ENCODE data around the gene RAB35. TPM values are rescaled to one million over a fixed set of nuclear protein-coding genes. Genes with fewer than 3 reads are reported as not detected.
A peak's percentile ranks its signal among the peaks of the same experiment; 100 is the strongest.

The RAB35 gene
- total RNA-seq, 2 experiments from 2014 or later, result 58.4 to 63.2 TPM

DNA sequence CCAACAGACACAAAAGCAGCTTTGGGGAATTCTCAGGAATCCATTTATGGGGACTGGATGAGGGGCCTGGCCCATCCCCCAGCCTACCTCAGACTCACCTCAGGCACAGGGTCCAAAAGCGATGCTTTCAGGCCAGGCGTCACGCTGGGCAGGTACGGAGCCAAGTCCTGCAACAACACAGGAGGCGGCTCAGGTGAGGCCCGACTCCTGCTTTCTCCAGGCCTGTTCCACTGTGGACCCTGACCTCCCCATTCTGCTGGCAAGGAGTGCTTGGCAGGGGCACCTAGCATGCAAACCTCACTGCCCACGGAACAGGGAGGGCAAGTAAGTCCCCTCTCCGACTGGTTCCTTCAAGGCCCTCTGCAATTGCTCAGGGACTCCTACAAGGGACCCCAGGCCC is 28.6 kb upstream of the RAB35 start:
- no peak for ATAC-seq

DNA sequence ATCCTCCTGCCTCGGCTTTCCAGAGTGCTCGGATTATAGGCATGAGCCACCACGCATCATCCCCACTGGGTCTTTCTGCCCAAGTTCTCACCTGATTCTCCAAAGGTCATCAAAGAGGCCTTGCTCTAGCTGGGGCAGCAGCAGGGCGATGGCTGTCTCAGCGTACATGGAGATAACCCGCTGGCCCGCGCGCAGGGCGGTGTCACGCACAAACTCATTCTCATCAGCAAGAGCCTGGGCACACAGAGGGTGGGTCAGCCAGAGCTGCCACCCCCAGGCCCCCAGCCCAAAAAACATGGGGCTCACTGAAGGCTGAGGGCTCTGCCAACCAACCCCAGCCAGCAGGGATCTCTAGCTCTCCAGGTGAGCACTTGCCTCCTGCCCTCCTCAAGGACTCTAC is 27.7 kb upstream of the RAB35 start:
- no peak for DNase-seq
- Mint-ChIP-seq H3K27me3 (no peaks in the 10 kb centered on the region), H3K9me3 (ENCODE audit: low read depth) (no peaks in the 10 kb centered on the region), H3K4me1 (no peaks in the 10 kb centered on the region), H3K4me3 (no peak overlapping the region), H3K27ac (no peak overlapping the region), H3K36me3 (ENCODE audit: low read depth) (peaks cover 70% of the 10 kb centered on the region)
- POLR2A ChIA-PET, result no interaction called here
- ATAC-seq, result no peak
- intact Hi-C loops (cut with DNase I, micrococcal nuclease), result loop anchor here in 1 of 2 experiments (5.0 kb wide), 1 partner anchor 43 kb away; no protein-coding TSS in a partner anchor
- CTCF ChIA-PET, result interaction anchor here (0.6 kb wide), 1 partner anchor 176 kb away, joined by 3 read pairs; no protein-coding TSS in a partner anchor

More for the DNA sequence above, 28.6 kb upstream of the RAB35 start:
- Mint-ChIP-seq H3K27me3 (no peaks in the 10 kb centered on the region), H3K4me1 (no peaks in the 10 kb centered on the region), H3K27ac (no peak overlapping the region), H3K4me3 (no peak overlapping the region), H3K36me3 (ENCODE audit: low read depth) (peaks cover 65% of the 10 kb centered on the region), H3K9me3 (ENCODE audit: low read depth) (no peaks in the 10 kb centered on the region)
- ChIA-PET POLR2A (no interaction called here), CTCF (no interaction called here)
- no peak for DNase-seq
- intact Hi-C loops (cut with DNase I, micrococcal nuclease), result no loop called here

DNA sequence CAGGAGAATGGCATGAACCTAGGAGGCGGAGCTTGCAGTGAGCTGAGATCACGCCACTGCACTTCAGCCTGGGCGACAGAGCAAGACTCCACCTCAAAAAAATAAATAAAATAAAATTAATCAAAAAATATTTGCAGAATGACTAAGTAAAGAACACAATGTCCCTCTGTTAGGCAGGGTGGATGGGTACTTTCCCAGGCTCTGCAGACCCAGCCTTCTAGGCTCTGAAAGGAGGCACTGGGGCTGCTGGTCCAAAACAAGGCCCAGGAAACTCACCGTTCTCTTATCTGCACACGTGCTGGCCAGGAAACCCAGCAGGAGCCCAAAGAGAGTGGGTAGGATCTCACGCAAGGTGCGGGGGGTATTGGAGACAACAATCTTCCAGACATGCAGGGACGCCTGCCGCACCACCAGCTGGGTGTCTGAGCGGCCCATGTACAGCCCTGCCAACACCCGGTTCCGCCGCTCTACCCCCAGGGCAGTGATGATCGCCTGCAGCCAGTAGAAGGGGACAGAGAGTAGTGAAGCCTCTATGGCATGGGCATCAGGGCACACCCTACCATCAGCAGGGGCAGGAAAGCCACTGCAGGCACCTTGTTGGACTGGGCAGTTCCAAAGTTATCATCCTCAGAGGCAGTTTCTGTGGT is 25.8 kb upstream of the RAB35 start:
- DNase-seq, result no peak
- CTCF ChIA-PET, result no interaction called here
- Mint-ChIP-seq H3K27me3 (no peaks in the 10 kb centered on the region), H3K4me1 (no peaks in the 10 kb centered on the region), H3K9me3 (ENCODE audit: low read depth) (no peaks in the 10 kb centered on the region), H3K27ac (no peak overlapping the region), H3K4me3 (no peak overlapping the region), H3K36me3 (ENCODE audit: low read depth) (peaks cover 64% of the 10 kb centered on the region)
- POLR2A ChIA-PET, result no interaction called here
- intact Hi-C loops (cut with DNase I, micrococcal nuclease), result loop anchor here in 1 of 2 experiments (5.0 kb wide), 1 partner anchor 45 kb away; no protein-coding TSS in a partner anchor
- ATAC-seq, result no peak

DNA sequence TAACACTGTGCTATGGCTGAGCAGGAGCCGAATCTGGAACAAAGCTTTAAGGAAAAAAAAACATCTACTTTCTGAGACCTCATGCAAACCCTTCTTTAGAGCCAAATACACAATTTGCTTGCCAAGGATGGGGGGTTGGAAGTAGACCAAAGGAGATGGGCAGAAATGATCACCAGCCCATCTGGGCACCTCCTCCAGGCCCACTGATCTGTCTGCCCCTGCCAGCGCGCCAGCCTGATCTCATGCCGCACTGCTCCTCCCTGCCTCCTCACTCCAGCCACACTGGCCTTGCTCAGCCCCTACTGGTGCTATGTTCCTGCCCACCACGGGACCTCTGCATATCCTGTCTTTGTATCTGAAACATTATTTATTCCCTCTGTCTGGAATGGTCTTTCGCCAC is 24.8 kb upstream of the RAB35 start:
- Mint-ChIP-seq H3K4me1 (no peaks in the 10 kb centered on the region), H3K27me3 (no peaks in the 10 kb centered on the region), H3K36me3 (ENCODE audit: low read depth) (peaks cover 66% of the 10 kb centered on the region), H3K9me3 (ENCODE audit: low read depth) (no peaks in the 10 kb centered on the region), H3K4me3 (no peak overlapping the region), H3K27ac (no peak overlapping the region)
- DNase-seq (no peak), ATAC-seq (no peak)
- intact Hi-C loops (cut with DNase I, micrococcal nuclease), result loop anchor here in 1 of 2 experiments (5.0 kb wide), 1 partner anchor 46 kb away; no protein-coding TSS in a partner anchor
- CTCF ChIA-PET, result no interaction called here
- POLR2A ChIA-PET, result no interaction called here

DNA sequence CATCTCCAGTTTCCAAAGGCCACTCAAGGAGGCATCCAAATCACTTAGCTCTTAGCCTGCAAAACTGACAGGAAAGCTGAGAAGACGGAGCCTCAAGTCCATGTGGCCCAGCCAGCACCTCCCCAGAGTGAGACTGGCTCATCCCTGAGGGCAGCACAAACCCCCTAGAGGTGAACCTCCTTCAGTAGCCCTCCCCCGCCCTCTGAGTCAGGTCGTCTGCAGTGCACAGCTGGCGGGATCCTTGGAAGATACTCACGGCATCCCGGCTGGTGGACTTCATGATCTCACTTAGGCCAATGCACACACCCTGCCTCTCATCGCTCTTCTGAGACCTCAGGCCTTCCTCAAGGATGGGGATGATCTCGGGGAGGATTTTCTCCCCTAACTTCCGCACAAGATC is 24.1 kb upstream of the RAB35 start:
- no peaks in the 10 kb centered on the region for H3K4me1 Mint-ChIP-seq
- ATAC-seq (no peak), DNase-seq (no peak)
- no peaks in the 10 kb centered on the region for H3K27me3 Mint-ChIP-seq
- no peak overlapping the region for H3K27ac Mint-ChIP-seq
- intact Hi-C loops (cut with DNase I, micrococcal nuclease), result loop anchor here in 1 of 2 experiments (5.0 kb wide), 1 partner anchor 47 kb away; no protein-coding TSS in a partner anchor
- peaks cover 72% of the 10 kb centered on the region for H3K36me3 Mint-ChIP-seq (ENCODE audit: low read depth)
- H3K9me3 Mint-ChIP-seq (ENCODE audit: low read depth), result no peaks in the 10 kb centered on the region
- POLR2A ChIA-PET, result no interaction called here
- no peak overlapping the region for H3K4me3 Mint-ChIP-seq
- CTCF ChIA-PET, result no interaction called here

DNA sequence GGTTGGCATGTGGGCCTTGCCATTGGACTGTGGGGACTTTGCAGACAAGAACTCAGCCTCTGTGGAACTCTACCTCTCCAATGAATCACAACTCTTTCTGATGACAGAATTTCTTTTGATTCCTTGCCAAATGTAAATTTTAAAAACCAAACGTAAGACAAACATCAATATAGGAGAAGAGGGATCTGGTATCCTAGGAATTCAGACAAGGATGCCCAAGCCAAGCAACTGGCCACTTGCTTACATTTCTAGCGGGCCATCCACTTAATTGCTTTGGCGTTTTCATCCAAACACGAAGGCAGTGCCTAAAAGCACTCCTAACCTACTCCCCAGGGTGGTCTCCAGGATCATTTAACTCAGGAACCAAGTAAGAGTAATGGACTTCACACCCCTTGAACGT is 23.4 kb upstream of the RAB35 start:
- intact Hi-C loops (cut with DNase I, micrococcal nuclease), result loop anchor here in 1 of 2 experiments (5.0 kb wide), 2 partner anchors 32 to 47 kb away; no protein-coding TSS in a partner anchor
- H3K9me3 Mint-ChIP-seq (ENCODE audit: low read depth), result no peaks in the 10 kb centered on the region
- H3K4me1 Mint-ChIP-seq, result no peaks in the 10 kb centered on the region
- POLR2A ChIA-PET, result no interaction called here
- CTCF ChIA-PET, result interaction anchor here (0.6 kb wide), 1 partner anchor 358 kb away, joined by 3 read pairs; no protein-coding TSS in a partner anchor
- no peaks in the 10 kb centered on the region for H3K27me3 Mint-ChIP-seq
- H3K36me3 Mint-ChIP-seq (ENCODE audit: low read depth), result peaks cover 71% of the 10 kb centered on the region
- H3K27ac Mint-ChIP-seq, result no peak overlapping the region
- no peak for ATAC-seq
- no peak for DNase-seq
- no peak overlapping the region for H3K4me3 Mint-ChIP-seq

DNA sequence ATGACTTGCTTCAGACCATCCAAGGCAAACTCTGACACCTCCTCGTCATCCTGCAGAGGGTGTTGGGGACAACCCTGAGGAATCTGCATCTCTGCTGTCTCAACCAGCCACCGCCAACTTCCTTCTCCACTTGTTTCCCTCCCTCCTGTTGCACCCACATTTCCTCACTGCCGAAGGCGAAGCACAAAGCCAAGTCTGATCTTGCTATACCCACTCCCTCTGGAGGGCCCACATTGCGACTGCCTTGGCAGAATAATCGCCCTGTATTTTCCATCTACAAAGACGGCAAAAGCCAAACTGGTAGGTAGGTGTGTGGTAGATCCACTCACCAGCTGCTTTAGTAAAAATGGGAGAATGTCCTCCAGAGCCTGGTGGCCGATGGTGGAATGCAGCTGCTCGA is 21.8 kb upstream of the RAB35 start:
- Mint-ChIP-seq H3K4me3 (no peak overlapping the region), H3K27ac (no peak overlapping the region), H3K36me3 (ENCODE audit: low read depth) (peaks cover 68% of the 10 kb centered on the region), H3K27me3 (no peaks in the 10 kb centered on the region), H3K9me3 (ENCODE audit: low read depth) (no peaks in the 10 kb centered on the region), H3K4me1 (no peaks in the 10 kb centered on the region)
- no peak for ATAC-seq
- intact Hi-C loops (cut with DNase I, micrococcal nuclease), result loop anchor here in 1 of 2 experiments (5.0 kb wide), 1 partner anchor 34 kb away; no protein-coding TSS in a partner anchor
- POLR2A ChIA-PET, result no interaction called here
- CTCF ChIA-PET, result no interaction called here
- no peak for DNase-seq

DNA sequence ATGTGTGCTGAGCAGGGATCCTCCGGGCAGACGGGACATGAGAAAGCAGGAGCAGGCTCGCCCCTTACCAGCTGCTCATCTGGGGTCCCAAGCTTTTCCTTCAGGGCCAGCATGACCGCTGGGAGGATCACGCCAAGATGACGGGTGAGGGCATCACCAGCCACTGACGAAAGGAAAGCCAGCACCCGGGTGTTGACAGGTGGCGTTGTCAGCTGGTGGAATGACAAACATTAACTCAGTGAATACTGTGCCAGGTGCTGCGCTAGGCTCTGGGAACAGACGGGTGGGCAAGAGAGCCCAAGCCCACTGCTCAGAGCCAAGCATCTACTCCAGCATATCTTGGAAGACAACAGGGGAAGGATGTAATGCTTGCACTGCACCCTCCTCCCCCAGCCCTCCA is 21.3 kb upstream of the RAB35 start:
- intact Hi-C loops (cut with DNase I, micrococcal nuclease), result loop anchor here in 1 of 2 experiments (5.0 kb wide), 1 partner anchor 34 kb away; no protein-coding TSS in a partner anchor
- H3K4me1 Mint-ChIP-seq, result no peaks in the 10 kb centered on the region
- H3K27ac Mint-ChIP-seq, result no peak overlapping the region
- ChIA-PET CTCF (interaction anchor here (1.0 kb wide), 1 partner anchor 11 kb away, joined by 3 read pairs; no protein-coding TSS in a partner anchor), POLR2A (no interaction called here)
- no peaks in the 10 kb centered on the region for H3K27me3 Mint-ChIP-seq
- ATAC-seq (no peak), DNase-seq (no peak)
- no peak overlapping the region for H3K4me3 Mint-ChIP-seq
- H3K36me3 Mint-ChIP-seq (ENCODE audit: low read depth), result peaks cover 69% of the 10 kb centered on the region
- no peaks in the 10 kb centered on the region for H3K9me3 Mint-ChIP-seq (ENCODE audit: low read depth)

DNA sequence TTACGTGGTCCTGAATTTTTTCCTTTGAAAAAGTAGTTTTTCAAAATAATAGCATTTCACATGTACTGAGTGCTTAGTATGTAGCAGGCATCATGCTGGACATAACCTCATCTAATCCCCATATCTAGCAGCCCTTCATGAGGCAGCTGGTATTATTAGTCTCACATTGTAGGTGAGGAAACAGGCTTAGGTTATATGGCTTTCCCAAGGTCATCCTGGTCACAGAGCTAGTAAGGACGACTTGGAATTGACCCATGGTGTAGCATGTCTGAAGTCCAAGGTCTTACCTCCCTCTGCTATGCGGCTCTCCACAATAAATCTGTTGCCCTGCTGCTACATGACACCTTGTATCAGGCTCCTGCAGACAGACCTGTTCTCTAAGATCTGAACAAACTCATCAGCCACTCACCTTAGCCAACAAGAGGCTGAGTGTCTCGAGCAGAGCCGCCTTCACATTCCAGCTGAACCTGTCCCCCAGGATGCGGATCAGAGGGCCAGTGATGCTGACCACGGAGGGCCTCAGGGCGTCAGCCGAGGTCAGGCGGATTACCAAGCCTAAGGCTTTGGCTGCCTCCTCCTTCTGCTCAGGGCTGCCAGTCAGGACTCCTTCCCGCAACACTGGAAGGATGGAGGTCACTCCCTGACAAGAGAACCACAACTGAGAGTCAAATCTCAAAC is 19.7 kb upstream of the RAB35 start:
- Mint-ChIP-seq H3K36me3 (ENCODE audit: low read depth) (peaks cover 68% of the 10 kb centered on the region), H3K9me3 (ENCODE audit: low read depth) (no peaks in the 10 kb centered on the region), H3K27ac (no peak overlapping the region), H3K27me3 (no peaks in the 10 kb centered on the region), H3K4me1 (no peaks in the 10 kb centered on the region), H3K4me3 (no peak overlapping the region)
- intact Hi-C loops (cut with DNase I, micrococcal nuclease), result loop anchor here in 1 of 2 experiments (5.0 kb wide), 1 partner anchor 36 kb away; no protein-coding TSS in a partner anchor
- POLR2A ChIA-PET, result interaction anchor here (0.6 kb wide), 1 partner anchor 136 kb away, joined by 9 read pairs; no protein-coding TSS in a partner anchor
- DNase-seq (no peak), ATAC-seq (no peak)
- CTCF ChIA-PET, result no interaction called here

DNA sequence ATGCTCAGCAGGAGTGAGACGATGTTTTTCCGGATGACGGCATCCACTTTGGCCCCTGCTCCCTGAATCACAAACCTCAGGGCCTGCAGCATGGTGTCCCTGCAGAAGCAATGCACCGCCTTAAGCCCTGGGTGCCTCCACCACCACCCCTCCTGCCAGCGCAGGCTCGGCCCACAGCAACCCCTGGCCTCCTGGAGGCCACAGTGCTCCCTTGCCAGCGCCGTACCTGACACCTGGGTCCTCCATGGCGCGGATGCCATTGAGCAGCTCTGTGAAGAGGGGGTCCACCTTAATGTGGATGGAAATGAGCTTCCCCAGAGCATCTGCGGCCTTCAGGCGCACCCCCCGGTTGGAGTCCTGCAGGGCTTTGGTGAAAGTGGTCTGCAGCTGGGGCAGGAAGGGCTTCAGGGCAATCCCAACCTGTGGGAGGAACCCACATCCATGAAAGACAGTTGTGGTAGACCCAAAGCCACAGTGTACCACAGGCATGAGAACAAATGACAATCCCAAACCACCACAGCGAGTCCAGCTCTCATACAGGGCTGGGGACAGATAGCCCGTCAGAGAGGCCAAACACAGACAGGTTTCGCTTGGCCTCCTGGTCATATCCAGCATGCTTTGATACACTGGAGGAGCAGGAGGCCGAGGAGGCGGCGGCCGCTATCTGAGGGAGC is 17.9 kb upstream of the RAB35 start:
- Mint-ChIP-seq H3K27ac (no peak overlapping the region), H3K27me3 (no peaks in the 10 kb centered on the region), H3K4me1 (no peaks in the 10 kb centered on the region), H3K36me3 (ENCODE audit: low read depth) (peaks cover 66% of the 10 kb centered on the region), H3K4me3 (no peak overlapping the region), H3K9me3 (ENCODE audit: low read depth) (no peaks in the 10 kb centered on the region)
- DNase-seq (no peak), ATAC-seq (no peak)
- ChIA-PET POLR2A (no interaction called here), CTCF (interaction anchor here (0.7 kb wide), 1 partner anchor 130 kb away, joined by 4 read pairs; no protein-coding TSS in a partner anchor)
- intact Hi-C loops (cut with DNase I, micrococcal nuclease), result loop anchor here in 1 of 2 experiments (5.0 kb wide), 1 partner anchor 33 kb away; no protein-coding TSS in a partner anchor

DNA sequence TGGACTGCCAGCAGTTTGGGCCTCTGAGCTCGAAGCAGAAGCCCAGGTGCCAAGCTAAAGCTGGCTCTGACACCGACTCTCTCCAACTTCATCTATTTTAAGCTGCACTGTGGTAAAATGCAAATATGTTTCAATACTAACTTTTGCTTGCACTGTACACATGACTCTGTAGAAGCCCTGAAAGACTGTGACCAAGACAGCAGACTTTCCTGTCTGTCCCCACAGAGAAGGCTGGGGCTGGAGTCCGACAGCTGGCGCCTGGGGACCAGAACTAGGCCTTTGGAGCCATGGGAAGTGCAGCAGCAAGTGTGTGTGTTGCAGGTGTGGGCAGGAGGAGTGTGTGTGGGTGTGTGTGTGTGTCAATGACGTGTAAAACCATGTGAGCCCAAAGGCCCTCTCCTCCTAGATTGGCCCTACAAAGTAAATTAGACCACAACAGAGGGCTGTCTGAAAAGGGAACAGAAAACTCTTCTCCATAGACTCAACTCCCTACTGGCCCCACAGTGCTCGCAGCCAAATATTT is 16.4 kb upstream of the RAB35 start:
- DNase-seq (no peak), ATAC-seq (no peak)
- Mint-ChIP-seq H3K27me3 (no peaks in the 10 kb centered on the region), H3K9me3 (ENCODE audit: low read depth) (no peaks in the 10 kb centered on the region), H3K4me1 (peaks cover 6% of the 10 kb centered on the region), H3K36me3 (ENCODE audit: low read depth) (peaks cover 69% of the 10 kb centered on the region), H3K27ac (peak overlapping the region; percentile 25), H3K4me3 (no peak overlapping the region)
- ChIA-PET CTCF (interaction anchor here (0.6 kb wide), 2 partner anchors 33 to 286 kb away, joined by 3 read pairs; no protein-coding TSS in a partner anchor), POLR2A (no interaction called here)
- intact Hi-C loops (cut with DNase I, micrococcal nuclease), result loop anchor here in 1 of 2 experiments (5.0 kb wide), 1 partner anchor 34 kb away; no protein-coding TSS in a partner anchor
